A673 (cell line): Measurements from ENCODE around the gene DLGAP1.
"Not testable (repeated sequence)": the region's sequence is repeated elsewhere in the genome, so short reads cannot be mapped to it uniquely, and the experiment has no call there.

Source experiments
- CTCF ChIP-seq: fragments of 300-800, 200-600 bp; sonication (generic); conservative IDR thresholded peaks from 2 replicates; pipeline ENCODE4 v1.5.1; 2017; ENCODE audit warnings: low read depth, mild to moderate bottlenecking, antibody characterized with exemption, low read length, moderate library complexity, mixed read lengths
- EZH2 ChIP-seq: fragments of 200-600 bp; sonication (generic); IDR thresholded peaks from 2 replicates; pipeline ENCODE4 v1.6.1; 2017; ENCODE audit warnings: borderline replicate concordance, low read depth, mild to moderate bottlenecking, mixed read lengths, antibody characterized with exemption, low read length; ENCODE audit not compliant: poor library complexity, severe bottlenecking

- not testable (repeated sequence) for TF ChIP-seq CTCF, EZH2
Observed at GRCh38 chr18:3650521-3651042, 804.5 kb downstream of the DLGAP1 start.
